Natural killer cell treated with Interleukin-12 subunit alpha and Interleukin-12 subunit beta and Interleukin-15 and Interleukin-18, amount 100 ng/mL, for 72 hours (primary cell): ENCODE results near the gene CHPF. TPM values are rescaled to one million over a fixed set of nuclear protein-coding genes. Genes with fewer than 3 reads are reported as not detected.

Source experiments
- ATAC-seq, 2 donors: fragments of 150-1000 bp; cut with Tn5 transposase in 1 of 2; sonication (Bioruptor Pico), chemical (Tn5 transposase) in 1 of 2; 2 replicates each; pipeline ENCODE4 v1.10.0; 2021
- DNase-seq: peaks from one replicate; pipeline ENCODE4 v3.0.0; 2022; ENCODE audit warnings: low spot score
- H3K27ac Mint-ChIP-seq, 2 donors: 1 replicate in 1 of 2; 2 replicates in 1 of 2; pipeline ENCODE4 v1.8.0; 2022; ENCODE audit warnings: mixed read lengths in 2 of 2, mild to moderate bottlenecking in 1 of 2, moderate library complexity in 1 of 2
- H3K27me3 Mint-ChIP-seq, 2 donors: 1 replicate in 1 of 2; 2 replicates in 1 of 2; pipeline ENCODE4 v1.8.0; 2022; ENCODE audit warnings: mixed read lengths in 2 of 2
- H3K36me3 Mint-ChIP-seq: one replicate; pipeline ENCODE4 v1.8.0; 2022; ENCODE audit warnings: mixed read lengths
- H3K4me1 Mint-ChIP-seq, 2 donors: 1 replicate in 1 of 2; 2 replicates in 1 of 2; pipeline ENCODE4 v1.8.0; 2022; ENCODE audit warnings: low read depth in 2 of 2, mixed read lengths in 2 of 2, mild to moderate bottlenecking in 1 of 2
- H3K4me3 Mint-ChIP-seq: one replicate; pipeline ENCODE4 v1.8.0; 2022; ENCODE audit warnings: mixed read lengths
- H3K9me3 Mint-ChIP-seq: 2 replicates; pipeline ENCODE4 v1.8.0; 2022; ENCODE audit warnings: mixed read lengths
- total RNA-seq, 2 donors: library from RNA; stranded (reverse); gene quantifications; one replicate each; pipeline ENCODE4 v1.2.3, GENCODE V29; 2022

Gene CHPF
- total RNA-seq, 2 donors from 2014 or later: 52.4 to 57.5 TPM

DNA sequence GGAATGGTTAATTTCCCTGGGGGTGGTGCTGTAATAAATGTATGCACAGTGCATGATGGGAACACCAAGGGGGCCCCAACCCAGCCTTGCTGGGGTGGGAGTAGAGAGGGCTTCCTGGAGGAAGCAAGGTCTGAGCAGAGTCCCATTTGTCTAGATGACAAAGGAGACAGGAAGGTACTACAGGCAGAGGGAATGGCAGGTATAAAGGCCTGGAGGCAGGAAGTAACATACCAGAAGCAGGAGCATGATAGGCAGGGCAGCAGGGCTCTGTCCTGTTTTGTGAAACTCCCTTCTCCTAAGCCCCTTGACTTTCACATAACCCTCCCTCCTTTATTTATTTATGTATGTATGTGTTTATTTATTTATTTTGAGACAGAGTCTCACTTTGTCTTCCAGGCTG, 41.0 kb downstream of the CHPF start:
- ATAC-seq: no peak
- Mint-ChIP-seq H3K4me1 (peaks cover 26 to 32% of the 10 kb centered on the region in 2 donors), H3K36me3 (no peaks in the 10 kb centered on the region), H3K4me3 (no peak overlapping the region), H3K27me3 (no peaks in the 10 kb centered on the region), H3K9me3 (no peaks in the 10 kb centered on the region), H3K27ac (no peak overlapping the region)
- no peak for DNase-seq

DNA sequence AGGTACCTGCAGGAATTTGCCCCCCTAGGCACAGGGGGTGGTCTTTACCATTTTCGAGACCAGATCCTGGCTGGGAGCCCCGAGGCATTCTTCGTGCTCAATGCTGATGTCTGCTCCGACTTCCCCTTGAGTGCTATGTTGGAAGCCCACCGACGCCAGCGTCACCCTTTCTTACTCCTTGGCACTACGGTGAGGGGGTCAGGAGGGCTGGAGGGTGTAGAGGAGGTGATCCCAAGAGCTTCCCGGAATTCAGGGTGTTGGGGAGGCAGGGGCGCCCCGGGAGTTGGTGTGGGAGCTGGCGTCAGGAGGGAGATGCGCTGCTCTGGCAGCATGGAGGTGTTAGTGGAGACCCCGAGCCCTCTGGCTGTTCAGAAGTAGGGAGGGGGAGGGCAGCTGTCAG, 41.8 kb downstream of the CHPF start:
- H3K27me3 Mint-ChIP-seq: no peaks in the 10 kb centered on the region
- H3K27ac Mint-ChIP-seq: no peak overlapping the region
- H3K4me3 Mint-ChIP-seq: no peak overlapping the region
- ATAC-seq: no peak
- H3K9me3 Mint-ChIP-seq: no peaks in the 10 kb centered on the region
- H3K4me1 Mint-ChIP-seq: peaks cover 26 to 32% of the 10 kb centered on the region in 2 donors
- DNase-seq: no peak
- no peaks in the 10 kb centered on the region for H3K36me3 Mint-ChIP-seq

DNA sequence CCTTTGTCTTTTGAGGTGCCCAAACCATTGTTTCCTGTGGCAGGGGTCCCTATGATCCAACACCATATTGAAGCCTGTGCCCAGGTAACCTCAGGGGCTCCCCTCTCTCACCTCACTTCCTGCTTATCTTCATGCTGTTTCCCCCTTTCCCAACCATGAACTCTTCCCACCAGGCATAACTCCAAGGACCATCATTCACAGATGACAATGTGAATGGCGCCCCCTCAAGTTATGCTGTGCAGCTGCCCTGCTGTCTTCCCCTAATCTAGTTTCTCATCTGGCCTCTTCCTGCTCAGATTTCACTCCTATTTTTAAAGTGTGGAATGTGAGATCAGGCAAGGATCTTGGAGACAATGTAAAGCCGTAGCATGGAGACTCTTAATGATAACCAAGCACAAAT, 43.5 kb downstream of the CHPF start:
- ATAC-seq (no peak), DNase-seq (no peak)
- H3K27ac Mint-ChIP-seq: peak overlapping the region; percentile 74 to 87
- H3K4me1 Mint-ChIP-seq: peaks cover 26 to 36% of the 10 kb centered on the region in 2 donors
- no peaks in the 10 kb centered on the region for H3K9me3 Mint-ChIP-seq
- peaks cover 0 to 4% of the 10 kb centered on the region in 2 donors for H3K27me3 Mint-ChIP-seq
- H3K4me3 Mint-ChIP-seq: peak overlapping the region; percentile 94
- H3K36me3 Mint-ChIP-seq: no peaks in the 10 kb centered on the region

DNA sequence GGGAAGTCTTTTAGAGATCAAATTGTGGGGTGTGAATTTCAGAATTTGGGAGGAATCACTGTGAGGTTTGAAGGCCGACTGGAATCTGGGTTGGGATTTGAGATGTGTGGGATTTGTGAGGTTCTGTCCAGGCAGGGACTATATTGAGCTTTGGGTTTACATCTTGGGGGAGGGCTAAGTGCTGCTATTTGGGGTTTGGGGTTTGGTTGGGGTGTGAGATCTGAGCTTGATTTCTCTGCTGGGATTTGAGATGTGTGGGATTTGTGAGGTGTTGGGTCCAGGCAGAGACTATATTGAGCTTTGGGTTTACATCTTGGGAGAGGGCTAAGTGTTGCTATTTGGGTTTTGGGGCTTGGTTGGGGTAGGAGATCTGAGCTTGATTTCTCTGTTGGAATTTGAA, 44.1 kb downstream of the CHPF start:
- Mint-ChIP-seq H3K9me3 (no peaks in the 10 kb centered on the region), H3K4me3 (peak overlapping the region; percentile 94), H3K27ac (peak overlapping the region; percentile 74 to 87), H3K36me3 (no peaks in the 10 kb centered on the region), H3K4me1 (peaks cover 26 to 36% of the 10 kb centered on the region in 2 donors), H3K27me3 (peaks cover 0 to 7% of the 10 kb centered on the region in 2 donors)
- DNase-seq (no peak), ATAC-seq (no peak)

DNA sequence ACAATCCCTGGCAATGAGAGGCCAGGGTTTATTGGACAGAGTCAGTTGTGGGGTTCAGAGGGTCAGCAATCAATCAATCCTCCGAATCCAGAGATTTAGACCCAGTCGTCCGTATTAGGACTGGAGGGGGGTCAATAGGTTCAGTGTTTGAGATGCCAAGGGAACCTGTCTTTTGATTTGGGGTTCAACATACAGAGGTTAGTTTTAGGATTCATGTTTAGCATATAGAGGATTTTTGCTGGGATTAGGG, 44.6 kb downstream of the CHPF start:
- Mint-ChIP-seq H3K36me3 (no peaks in the 10 kb centered on the region), H3K9me3 (no peaks in the 10 kb centered on the region), H3K4me1 (peaks cover 26 to 33% of the 10 kb centered on the region in 2 donors), H3K27me3 (peaks cover 0 to 10% of the 10 kb centered on the region in 2 donors), H3K4me3 (peak overlapping the region; percentile 94), H3K27ac (peak overlapping the region; percentile 74 to 87)
- ATAC-seq: no peak
- DNase-seq: no peak

DNA sequence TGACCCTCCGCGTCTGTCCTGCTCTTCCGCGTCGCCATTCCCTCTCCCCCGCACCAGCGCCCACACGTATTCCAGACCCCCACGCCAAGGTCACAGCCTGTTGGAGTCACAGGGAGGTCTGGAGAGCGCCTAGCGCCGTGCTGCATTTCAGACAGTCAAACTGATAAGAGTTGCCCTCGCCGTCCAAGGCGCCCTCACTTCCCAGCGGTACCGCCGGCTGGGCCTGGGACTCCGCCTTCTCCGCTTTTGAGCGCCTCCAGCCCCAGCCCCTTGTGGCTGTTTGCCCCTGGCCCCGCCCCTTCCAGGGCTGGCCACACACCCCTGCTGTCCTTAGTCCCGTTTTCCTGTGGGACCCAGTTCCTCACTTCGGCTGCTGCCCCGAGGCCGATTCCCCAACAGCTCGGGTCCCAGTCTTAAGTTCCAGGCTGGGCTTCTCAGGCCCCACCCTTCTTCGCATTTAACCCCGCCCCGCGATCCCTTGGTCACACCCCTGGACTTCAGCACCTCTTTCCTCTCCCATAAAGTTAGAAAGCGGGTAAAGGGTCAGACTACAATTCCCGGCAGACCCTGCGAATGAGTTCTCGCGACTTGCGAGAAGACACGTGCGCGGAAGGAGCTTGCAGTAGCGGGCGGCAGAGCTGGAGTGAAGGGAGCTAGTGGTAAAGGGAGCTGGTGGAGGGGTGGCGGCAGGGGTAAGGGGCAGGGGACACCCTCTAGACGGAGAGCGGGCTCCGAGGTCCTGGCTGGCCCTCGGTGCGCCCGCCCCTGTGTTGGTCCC, 45.1 kb downstream of the CHPF start, which contains the start of gene GMPPA:
GMPPA (plus strand) TSS at position 612 of the 778 bp plus-strand sequence. CDS start 1,085 bp downstream, outside the sequence.
- DNase-seq: peak; percentile 94
- Mint-ChIP-seq H3K36me3 (no peaks in the 10 kb centered on the region), H3K4me3 (peak within 1 kb of the TSS; percentile 94), H3K4me1 (peaks cover 26 to 33% of the 10 kb centered on the region in 2 donors), H3K9me3 (no peaks in the 10 kb centered on the region), H3K27me3 (peaks cover 0 to 15% of the 10 kb centered on the region in 2 donors), H3K27ac (peak within 1 kb of the TSS; percentile 74 to 87)
- ATAC-seq: peak; percentile 92 to 95

DNA sequence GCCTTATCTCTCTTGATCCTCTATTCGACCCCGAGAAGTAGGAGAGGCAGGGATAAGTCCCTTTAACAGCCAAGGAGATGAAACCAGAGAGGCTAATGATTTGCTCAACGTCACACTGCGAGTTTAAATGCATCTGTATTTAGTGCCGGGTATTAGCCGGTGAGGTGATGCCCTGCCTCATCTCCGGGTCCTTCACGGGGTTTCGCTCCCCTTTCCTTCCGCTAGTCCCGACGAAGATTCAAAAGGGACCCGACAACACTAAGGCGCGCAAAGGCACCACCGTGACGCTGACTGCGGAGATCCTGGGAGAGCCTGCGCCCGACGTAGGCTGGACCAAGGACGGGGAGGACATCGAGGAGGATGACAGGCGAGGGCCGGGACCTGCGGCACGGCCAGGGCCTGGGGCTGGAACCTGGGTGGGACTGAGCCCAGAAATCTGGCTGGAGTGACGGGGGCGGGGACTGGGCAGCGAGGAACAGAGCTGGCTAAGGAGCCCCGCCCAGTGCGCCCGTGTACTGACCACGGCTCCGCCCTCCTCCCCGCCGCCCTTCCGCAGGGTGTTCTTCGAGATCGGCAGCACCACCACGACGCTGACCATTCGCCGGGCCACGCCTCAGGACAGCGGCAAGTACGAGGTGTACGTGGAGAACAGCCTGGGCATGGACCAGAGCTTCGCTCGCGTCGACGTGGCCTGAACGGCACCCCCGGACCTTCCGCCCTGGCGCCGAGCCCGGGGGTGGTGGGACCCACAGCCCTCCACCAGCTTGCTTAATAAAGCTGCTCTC, 45.9 kb downstream of the CHPF start:
- peak; percentile 85 for DNase-seq
- ATAC-seq: peak; percentile 72 to 83
- H3K4me3 Mint-ChIP-seq: peak overlapping the region; percentile 94
- H3K9me3 Mint-ChIP-seq: no peaks in the 10 kb centered on the region
- H3K4me1 Mint-ChIP-seq: peaks cover 26 to 33% of the 10 kb centered on the region in 2 donors
- peaks cover 7 to 22% of the 10 kb centered on the region in 2 donors for H3K27me3 Mint-ChIP-seq
- no peaks in the 10 kb centered on the region for H3K36me3 Mint-ChIP-seq
- peak overlapping the region; percentile 74 to 87 for H3K27ac Mint-ChIP-seq

DNA sequence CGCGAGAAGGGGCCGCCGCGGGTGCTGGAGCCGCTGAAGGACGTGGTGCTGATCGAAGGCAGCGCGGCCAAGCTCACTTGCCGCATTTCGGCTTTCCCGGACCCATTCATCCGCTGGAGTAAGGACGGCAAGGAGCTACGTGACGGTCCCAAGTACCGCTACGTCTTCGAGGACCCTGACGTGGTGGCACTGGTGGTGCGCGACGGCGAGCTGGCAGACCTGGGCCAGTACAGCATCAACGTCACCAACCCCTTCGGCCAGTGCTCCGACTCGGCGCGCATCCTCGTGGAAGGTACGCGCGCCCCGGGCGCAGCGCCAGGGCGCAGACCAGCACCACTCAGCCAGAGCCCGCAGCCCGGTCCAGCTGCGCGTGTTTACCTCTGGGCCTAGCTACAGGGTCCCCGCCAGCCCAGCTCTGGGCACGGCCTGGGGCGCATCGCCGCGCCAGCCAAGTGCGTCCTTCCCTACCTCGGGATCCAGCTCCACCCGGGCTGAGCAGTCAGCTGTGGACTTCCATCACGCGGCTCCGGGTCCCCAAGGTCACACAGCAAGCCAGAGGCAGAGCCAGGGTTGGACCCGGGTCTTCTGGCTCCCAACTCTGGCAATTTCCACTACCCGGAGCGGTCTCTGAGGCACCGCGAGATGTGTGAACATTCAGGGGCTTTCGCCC, 46.6 kb downstream of the CHPF start:
- no peak for DNase-seq
- Mint-ChIP-seq H3K9me3 (no peaks in the 10 kb centered on the region), H3K27ac (no peak overlapping the region), H3K27me3 (peaks cover 9 to 25% of the 10 kb centered on the region in 2 donors), H3K36me3 (no peaks in the 10 kb centered on the region), H3K4me3 (peak overlapping the region; percentile 94), H3K4me1 (peaks cover 26 to 33% of the 10 kb centered on the region in 2 donors)
- ATAC-seq: no peak

DNA sequence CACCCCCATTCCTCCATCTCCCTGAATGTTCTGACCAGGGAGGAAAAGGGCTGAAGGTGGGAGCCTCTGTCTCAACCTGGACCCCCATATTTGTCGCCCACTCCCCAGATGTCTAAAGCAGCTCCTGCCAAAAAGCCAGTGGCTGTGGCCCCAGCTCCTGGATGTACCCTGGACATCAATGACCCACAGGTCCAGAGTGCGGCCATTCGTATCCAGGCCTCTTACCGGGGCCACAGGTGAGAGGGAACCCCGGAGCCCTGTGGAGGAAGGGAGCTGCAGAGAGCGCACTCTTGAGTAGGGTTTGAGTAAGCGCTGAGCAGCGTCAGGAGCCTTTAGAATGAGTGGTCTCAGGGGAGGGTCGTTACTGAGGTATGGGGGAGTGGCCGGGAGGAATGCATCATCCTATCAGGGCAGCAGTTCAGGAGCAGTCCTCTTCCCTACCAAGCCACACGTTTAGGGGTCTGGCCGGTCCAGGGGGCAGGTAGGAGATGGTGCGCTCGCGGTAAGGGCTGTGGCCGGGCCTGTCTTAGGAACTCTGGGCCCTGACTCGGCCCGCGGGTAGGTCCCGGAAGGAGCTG, 47.3 kb downstream of the CHPF start:
- DNase-seq (no peak), ATAC-seq (no peak)
- Mint-ChIP-seq H3K4me1 (peaks cover 26 to 28% of the 10 kb centered on the region in 2 donors), H3K36me3 (no peaks in the 10 kb centered on the region), H3K27ac (no peak overlapping the region), H3K27me3 (peaks cover 9 to 27% of the 10 kb centered on the region in 2 donors), H3K4me3 (peak overlapping the region; percentile 94), H3K9me3 (no peaks in the 10 kb centered on the region)

DNA sequence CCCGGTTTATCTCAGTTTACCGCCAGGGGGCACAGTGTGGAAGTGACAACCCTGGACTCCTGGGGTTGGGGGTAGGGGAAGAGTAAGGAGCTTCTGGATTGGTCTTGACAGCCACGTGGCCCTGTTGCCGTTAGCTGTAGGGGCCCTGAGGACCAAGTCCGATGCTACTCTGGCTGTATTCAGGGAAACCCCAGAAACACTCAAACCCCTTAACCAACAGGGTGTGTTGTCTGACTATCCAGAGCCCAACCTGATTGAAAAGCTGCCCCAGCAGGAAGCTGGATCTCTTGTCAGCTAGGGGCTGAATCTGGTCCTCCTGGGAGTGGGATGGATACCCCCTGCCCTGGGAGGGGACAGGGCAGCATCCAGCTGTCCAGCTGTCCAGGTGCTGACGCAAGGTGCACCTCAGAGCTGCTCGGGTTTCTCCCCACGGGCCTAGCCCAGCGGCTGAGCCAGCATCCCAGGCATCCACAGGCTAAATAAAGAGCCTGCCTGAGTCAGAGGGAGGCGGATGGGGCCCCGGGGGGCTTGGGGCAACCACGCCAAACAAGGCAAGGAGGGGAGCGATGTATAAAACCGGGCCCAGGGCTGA, 48.0 kb downstream of the CHPF start:
- ATAC-seq: no peak
- H3K4me1 Mint-ChIP-seq: peaks cover 26% of the 10 kb centered on the region in 2 donors
- H3K9me3 Mint-ChIP-seq: no peaks in the 10 kb centered on the region
- H3K36me3 Mint-ChIP-seq: no peaks in the 10 kb centered on the region
- DNase-seq: no peak
- H3K4me3 Mint-ChIP-seq: no peak overlapping the region
- H3K27me3 Mint-ChIP-seq: peaks cover 9 to 27% of the 10 kb centered on the region in 2 donors
- no peak overlapping the region for H3K27ac Mint-ChIP-seq

DNA sequence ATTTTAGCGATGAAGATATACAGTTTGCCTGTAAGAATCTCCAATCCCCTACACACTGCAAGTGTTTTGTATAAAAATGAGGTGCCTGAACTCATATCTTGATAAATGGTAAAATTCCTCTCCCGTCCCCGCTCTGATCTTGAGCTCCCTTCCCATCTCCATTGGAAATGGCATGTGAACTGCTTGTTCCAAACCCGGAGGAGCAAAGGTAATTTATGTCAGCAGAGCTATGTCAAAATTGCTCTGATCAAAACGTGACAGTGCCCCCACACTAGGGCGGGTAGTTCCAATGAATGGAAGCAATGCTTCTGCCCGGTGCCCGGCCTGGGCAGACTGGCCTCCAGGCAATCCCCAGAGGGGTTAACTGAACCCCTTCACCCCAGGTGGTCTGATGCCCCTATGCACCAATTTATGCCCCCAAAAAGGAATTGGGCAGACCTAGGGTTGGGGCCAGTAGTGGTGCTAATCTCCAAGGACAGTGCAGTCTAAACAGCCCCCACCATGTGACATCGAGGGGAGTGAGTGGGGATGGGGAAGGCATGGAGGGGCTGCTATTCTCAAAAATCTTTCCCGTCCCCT, 48.6 kb downstream of the CHPF start:
- peaks cover 9 to 27% of the 10 kb centered on the region in 2 donors for H3K27me3 Mint-ChIP-seq
- H3K36me3 Mint-ChIP-seq: no peaks in the 10 kb centered on the region
- no peak overlapping the region for H3K27ac Mint-ChIP-seq
- H3K4me1 Mint-ChIP-seq: peaks cover 21% of the 10 kb centered on the region in 2 donors
- ATAC-seq: no peak
- H3K9me3 Mint-ChIP-seq: no peaks in the 10 kb centered on the region
- no peak for DNase-seq
- H3K4me3 Mint-ChIP-seq: no peak overlapping the region

DNA sequence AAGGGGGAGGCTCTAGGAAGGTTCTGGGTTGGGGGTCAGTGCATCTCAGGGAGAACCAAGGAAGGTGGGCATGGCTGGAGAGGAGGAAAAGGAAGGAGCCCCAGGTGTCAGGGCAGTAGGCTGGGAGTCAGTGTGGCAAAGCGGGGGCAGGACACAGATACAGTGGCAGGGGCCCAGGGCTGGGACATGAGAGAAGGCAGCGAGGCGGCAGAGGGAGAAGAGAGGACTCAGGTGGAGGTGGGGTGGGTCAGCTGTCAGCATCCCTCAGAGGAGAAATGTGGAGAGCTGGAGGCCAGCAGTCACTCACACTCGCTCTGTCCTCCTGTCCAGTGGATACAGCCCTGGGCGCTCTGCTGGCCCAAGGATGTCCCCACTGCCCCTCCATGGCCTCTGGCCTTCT, 50.5 kb downstream of the CHPF start:
- Mint-ChIP-seq H3K9me3 (no peaks in the 10 kb centered on the region), H3K4me1 (peaks cover 1 to 4% of the 10 kb centered on the region in 2 donors), H3K36me3 (no peaks in the 10 kb centered on the region), H3K4me3 (no peak overlapping the region), H3K27me3 (peaks cover 9 to 27% of the 10 kb centered on the region in 2 donors), H3K27ac (no peak overlapping the region)
- DNase-seq (no peak), ATAC-seq (no peak)

DNA sequence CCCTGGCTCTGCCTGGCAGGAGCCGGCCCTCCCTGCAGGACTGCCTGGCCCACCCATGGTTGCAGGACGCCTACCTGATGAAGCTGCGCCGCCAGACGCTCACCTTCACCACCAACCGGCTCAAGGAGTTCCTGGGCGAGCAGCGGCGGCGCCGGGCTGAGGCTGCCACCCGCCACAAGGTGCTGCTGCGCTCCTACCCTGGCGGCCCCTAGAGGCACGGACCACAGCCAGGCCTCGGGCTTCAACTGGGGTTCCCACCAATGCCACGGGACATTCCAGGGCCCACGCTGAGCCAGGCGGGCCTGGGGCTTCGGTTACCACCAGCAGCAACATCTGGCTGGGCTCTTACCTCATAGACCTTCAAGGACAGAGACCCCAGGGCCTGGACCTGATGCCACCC, 51.0 kb downstream of the CHPF start:
- H3K27me3 Mint-ChIP-seq: peaks cover 14 to 28% of the 10 kb centered on the region in 2 donors
- DNase-seq: no peak

More for the DNA sequence above, 51.0 kb downstream of the CHPF start:
- Mint-ChIP-seq H3K4me3 (no peak overlapping the region), H3K27ac (no peak overlapping the region), H3K4me1 (peaks cover 0 to 4% of the 10 kb centered on the region in 2 donors), H3K36me3 (no peaks in the 10 kb centered on the region), H3K9me3 (no peaks in the 10 kb centered on the region)
- no peak for ATAC-seq
